GM13977 (cell line): ENCODE measurements around the gene MSLN.
"Not testable (repeated sequence)": the region's sequence is repeated elsewhere in the genome, so short reads cannot be mapped to it uniquely, and the experiment has no call there.

ENCODE experiments used
- DNase-seq: peaks from one replicate; pipeline ENCODE4 v3.0.0; 2012; ENCODE audit warnings: low spot score
- CTCF ChIP-seq: IDR thresholded peaks from 2 replicates; pipeline ENCODE4 v1.5.1; 2012; ENCODE audit warnings: mild to moderate bottlenecking, control low read depth; ENCODE audit not compliant: insufficient read depth; ENCODE audit errors: extremely low read depth, missing control alignments
- in situ Hi-C: fragments of 300-500 bp; cut with MboI; formaldehyde crosslinking; loops from one replicate; pipeline ENCODE4 v1.12.0; 2022; ENCODE audit warnings: low sequenced_read_pairs, low pct_unique_long_range_greater_than_20kb, mixed read lengths, inconsistent platforms; ENCODE audit not compliant: unreplicated experiment

The MSLN gene

GRCh38 chr16:752007-752312, 8.6 kb upstream of the MSLN start:
- no peak for TF ChIP-seq CTCF
- in situ Hi-C loops = no loop called here
- DNase-seq = no peak

- DNase-seq, in situ Hi-C loops: not testable (repeated sequence)
These were observed 6.4 kb upstream of the MSLN start for GRCh38 chr16:754121-754607.

- in situ Hi-C loops = no loop called here
- TF ChIP-seq CTCF = no peak
- no peak for DNase-seq
These were observed 5.9 kb upstream of the MSLN start for GRCh38 chr16:754656-755055.

- TF ChIP-seq CTCF = no peak
- in situ Hi-C loops = no loop called here
- DNase-seq = no peak
These were observed 4.1 kb upstream of the MSLN start for GRCh38 chr16:756428-756827.

- in situ Hi-C loops = no loop called here
- TF ChIP-seq CTCF = no peak
- no peak for DNase-seq
These were observed 1.2 kb upstream of the MSLN start for GRCh38 chr16:759110-759910.

GRCh38 chr16:760065-760464, 469 bp upstream of the MSLN start:
- no peak for TF ChIP-seq CTCF
- in situ Hi-C loops = no loop called here
- no peak for DNase-seq

- no peak for TF ChIP-seq CTCF
These were observed 1.3 kb downstream of the MSLN start for GRCh38 chr16:761625-762513.

More at GRCh38 chr16:761625-762513, 1.3 kb downstream of the MSLN start:
- in situ Hi-C loops = no loop called here
- DNase-seq = no peak
